ENCODE measurements around the gene CEACAM6.

DNA sequence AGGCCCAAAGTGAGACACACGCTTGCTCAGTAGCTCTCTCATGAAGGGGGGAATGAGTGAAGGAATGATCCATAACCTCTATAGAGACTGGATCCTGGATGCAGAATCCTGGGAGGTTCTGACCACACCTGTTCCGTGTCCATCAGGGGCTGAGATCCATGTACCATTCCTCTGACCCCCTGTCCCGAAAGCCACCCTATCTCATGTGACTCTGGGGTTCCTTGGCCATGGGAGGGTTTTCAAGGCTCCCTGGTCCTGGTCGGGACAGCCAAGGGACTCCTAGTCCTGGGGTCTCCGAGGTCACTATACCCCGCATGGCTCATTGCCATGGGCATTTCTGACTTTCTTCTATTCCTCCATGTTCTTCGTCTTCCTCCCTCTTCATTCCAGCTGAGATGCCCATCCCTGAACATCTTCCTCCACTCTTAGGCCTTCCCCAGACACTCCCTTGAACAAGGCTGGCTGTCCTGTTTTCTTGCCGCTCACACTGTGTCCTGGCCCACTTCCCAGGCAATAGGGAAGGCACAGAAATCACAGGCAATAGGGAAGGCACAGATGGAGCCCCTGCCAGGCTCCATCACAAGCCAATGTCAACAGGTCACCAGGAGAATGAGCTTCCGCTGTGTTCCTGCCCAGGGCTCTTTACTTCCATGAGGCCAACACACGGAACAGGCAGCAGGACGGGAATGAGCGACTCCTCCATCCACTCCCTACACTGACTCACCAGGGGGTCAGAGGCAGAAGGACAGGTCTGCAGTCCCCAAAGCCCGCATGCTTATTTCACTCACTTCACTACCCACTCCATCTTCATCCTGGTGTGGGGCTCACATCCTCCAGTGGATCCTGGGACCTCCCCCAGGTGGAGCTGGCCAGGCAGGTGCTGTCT is 43.7 kb upstream of the CEACAM6 start:
- TF ChIP-seq, protein P1, sequence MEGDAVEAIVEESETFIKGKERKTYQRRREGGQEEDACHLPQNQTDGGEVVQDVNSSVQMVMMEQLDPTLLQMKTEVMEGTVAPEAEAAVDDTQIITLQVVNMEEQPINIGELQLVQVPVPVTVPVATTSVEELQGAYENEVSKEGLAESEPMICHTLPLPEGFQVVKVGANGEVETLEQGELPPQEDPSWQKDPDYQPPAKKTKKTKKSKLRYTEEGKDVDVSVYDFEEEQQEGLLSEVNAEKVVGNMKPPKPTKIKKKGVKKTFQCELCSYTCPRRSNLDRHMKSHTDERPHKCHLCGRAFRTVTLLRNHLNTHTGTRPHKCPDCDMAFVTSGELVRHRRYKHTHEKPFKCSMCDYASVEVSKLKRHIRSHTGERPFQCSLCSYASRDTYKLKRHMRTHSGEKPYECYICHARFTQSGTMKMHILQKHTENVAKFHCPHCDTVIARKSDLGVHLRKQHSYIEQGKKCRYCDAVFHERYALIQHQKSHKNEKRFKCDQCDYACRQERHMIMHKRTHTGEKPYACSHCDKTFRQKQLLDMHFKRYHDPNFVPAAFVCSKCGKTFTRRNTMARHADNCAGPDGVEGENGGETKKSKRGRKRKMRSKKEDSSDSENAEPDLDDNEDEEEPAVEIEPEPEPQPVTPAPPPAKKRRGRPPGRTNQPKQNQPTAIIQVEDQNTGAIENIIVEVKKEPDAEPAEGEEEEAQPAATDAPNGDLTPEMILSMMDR (IDR thresholded peaks at IDR 0.05), result no peak
- TF ChIP-seq POLR2A (IDR thresholded peaks at IDR 0.05) (no peak), EP300 (IDR thresholded peaks at IDR 0.05) (no peak)

All from ovary (tissue), 3 donors.